Measurements from ENCODE around the gene AURKB. TPM values are rescaled to one million over a fixed set of nuclear protein-coding genes. Genes with fewer than 3 reads are reported as not detected.

AURKB gene
- total and polyA plus RNA-seq, 2 of the 13 experiments (the other 11 are each of a cell fraction or from before 2014, with no cell fraction given), result 29.5 to 75.3 TPM

GRCh38 chr17:8220783-8221662 is 10.6 kb upstream of the AURKB start (continued):
- TF ChIP-seq ZNF672 (CRISPR knock-in tag; IDR thresholded peaks at IDR 0.05) (no peak), ZNF264 (CRISPR knock-in tag; IDR thresholded peaks at IDR 0.05) (peak; percentile 43), ZNF574 (CRISPR knock-in tag; IDR thresholded peaks at IDR 0.05) (peak; percentile 50), ZFP41 (CRISPR knock-in tag; IDR thresholded peaks at IDR 0.05; ENCODE audit: borderline replicate concordance) (no peak), ZNF629 (CRISPR knock-in tag; conservative IDR thresholded peaks at IDR 0.05) (peak; percentile 86), ZSCAN9 (CRISPR knock-in tag; IDR thresholded peaks at IDR 0.05; ENCODE audit: borderline replicate concordance) (0 out of 2 replicates have a peak, but pooled peaks have one; percentile 38), SIN3A (IDR thresholded peaks at IDR 0.05; ENCODE audit: borderline replicate concordance, low read depth, low read length) (peak; percentile 27; the same call in 1 of the 2 replicates), ZNF740 (CRISPR knock-in tag; IDR thresholded peaks at IDR 0.05) (peak; percentile 79), ZSCAN30 (CRISPR knock-in tag; IDR thresholded peaks at IDR 0.05) (no peak), ZC3H13 (CRISPR knock-in tag; IDR thresholded peaks at IDR 0.05) (no peak), ZNF704 (CRISPR knock-in tag; IDR thresholded peaks at IDR 0.05; ENCODE audit: borderline replicate concordance) (no peak), ZMAT5 (CRISPR knock-in tag; IDR thresholded peaks at IDR 0.05; ENCODE audit: borderline replicate concordance, low read depth) (no peak), NR1H2 (CRISPR knock-in tag; IDR thresholded peaks at IDR 0.05; ENCODE audit: borderline replicate concordance, low read depth) (no peak), BRCA1 (CRISPR knock-in tag; IDR thresholded peaks at IDR 0.05) (no peak), NFE2 (CRISPR knock-in tag; IDR thresholded peaks at IDR 0.05) (no peak), POLR2AphosphoS2 (IDR thresholded peaks at IDR 0.05; ENCODE audit: low read depth, low read length) (no peak), ZNF800 (CRISPR knock-in tag; IDR thresholded peaks at IDR 0.05) (no peak), KMT2A (CRISPR knock-in tag; IDR thresholded peaks at IDR 0.05) (no peak)

All from HepG2 (cell line).